ENCODE measurements around the gene LRIT1. TPM values are rescaled to one million over a fixed set of nuclear protein-coding genes. Genes with fewer than 3 reads are reported as not detected.

LRIT1 gene
- total and polyA plus RNA-seq, 2 of the 8 experiments (the other 6 are each of a cell fraction or from before 2014, with no cell fraction given) = 0.03 TPM; not detected in 1

DNA sequence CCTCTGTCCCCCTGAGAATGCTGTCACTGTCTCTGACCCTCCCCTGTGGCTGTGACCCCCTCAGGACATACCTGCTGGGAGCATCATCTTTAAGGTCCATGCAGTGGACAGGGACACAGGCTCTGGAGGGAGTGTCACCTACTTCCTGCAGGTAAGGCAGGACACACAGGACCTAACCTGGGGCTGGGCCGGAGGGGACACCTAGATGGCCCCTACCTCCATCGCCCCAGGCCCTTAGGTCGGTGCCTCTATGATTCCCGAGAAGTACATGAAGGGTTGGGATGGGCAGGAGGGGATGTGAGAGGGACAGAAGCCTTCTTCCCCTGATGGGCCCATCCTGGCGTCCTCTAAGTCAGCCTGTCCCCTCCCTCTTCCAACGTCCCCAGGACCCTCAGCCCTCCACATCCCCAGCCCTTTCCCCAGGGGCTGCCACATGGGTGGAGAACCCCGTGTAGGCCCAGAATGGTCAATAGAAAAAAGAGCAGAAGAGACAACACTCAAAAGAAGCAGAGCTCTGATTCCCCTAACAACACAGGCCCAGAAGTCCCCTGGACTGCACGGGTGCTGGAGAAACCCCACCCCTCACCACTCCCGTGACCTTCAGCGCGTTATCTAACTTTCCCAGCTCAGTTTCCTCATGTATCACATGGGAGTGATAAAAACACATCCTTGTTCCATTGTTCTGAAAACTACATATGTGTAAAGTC lies 40.7 kb downstream of the LRIT1 start:
- POLR2A ChIA-PET (ENCODE audit: partially characterized antibody) = no interaction called here
- no peaks in the 10 kb centered on the region for H3K79me2 ChIP-seq (ENCODE audit: control insufficient read depth in 1 of 2, insufficient read depth in 2 of 2, low read length in 2 of 2)

More for the DNA sequence above, 40.7 kb downstream of the LRIT1 start:
- H3K56ac ChIP-seq (replicated peaks; ENCODE audit: insufficient read length, low read depth, low read length) = no peak overlapping the region
- H3K4me3 ChIP-seq (ENCODE audit: extremely low read depth in 1 of 4, insufficient read depth in 2 of 4, low read depth in 3 of 4, low read length in 4 of 4) = no peak overlapping the region
- H2AFZ ChIP-seq (ENCODE audit: low read length) = no peak overlapping the region
- H3K23ac ChIP-seq (ENCODE audit: insufficient read length) = no peak overlapping the region
- TF ChIP-seq CREB1 (IDR thresholded peaks at IDR 0.05) = no peak
- no peaks in the 10 kb centered on the region for H3K36me3 ChIP-seq (ENCODE audit: control insufficient read depth in 2 of 4, insufficient read depth in 4 of 4, low read length in 3 of 4)
- no peak overlapping the region for H2BK20ac ChIP-seq (ENCODE audit: low read length)
- H4K8ac ChIP-seq (ENCODE audit: extremely low read depth, insufficient read depth, low read length) = peak overlapping the region; percentile 57; the same call in 1 of the 2 replicates
- no peak overlapping the region for H2BK5ac ChIP-seq (ENCODE audit: low read depth, low read length)
- H3K4me1 ChIP-seq (replicated peaks in 1 of 4; ENCODE audit: control insufficient read depth in 3 of 4, insufficient read depth in 4 of 4, low read length in 3 of 4) = no peaks in the 10 kb centered on the region
- H3K9ac ChIP-seq (replicated peaks in 1 of 4; ENCODE audit: extremely low read depth in 1 of 4, low read depth in 3 of 4, low read length in 3 of 4) = no peak overlapping the region
- peaks cover 2 to 12% (median 7%) of the 10 kb centered on the region in 4 experiments; a peak in 6 of 7 replicates for H3K27me3 ChIP-seq (replicated peaks in 1 of 4; ENCODE audit: control insufficient read depth in 3 of 4, extremely low read depth in 1 of 4, insufficient read depth in 3 of 4, low read length in 3 of 4)
- H4K20me1 ChIP-seq (replicated peaks in 1 of 2; ENCODE audit: control insufficient read depth in 1 of 2, insufficient read depth in 2 of 2, low read length in 2 of 2) = peaks cover 0 to 6% of the 10 kb centered on the region in 2 experiments
- no peak overlapping the region for H2BK120ac ChIP-seq (replicated peaks; ENCODE audit: low read depth, low read length)
- WGBS, 2 experiments (ENCODE audit: extremely low coverage in 1 of 2, insufficient coverage in 1 of 2, insufficient read length in 1 of 2, insufficient replicate concordance in 2 of 2, low coverage in 1 of 2, low lambda C conversion rate in 2 of 2, missing lambda C conversion rate in 1 of 2) = 81% methylated on average over 11 of the region's 11 CpGs; no CpG with 5 or more reads in 1 of the 2 experiments
- CTCF ChIA-PET (ENCODE audit: partially characterized antibody) = interaction anchor here (0.7 to 10.8 kb wide), 12 partner anchors 8 to 349 kb away, joined by 3 to 248 read pairs (median 12); partner anchors contain the start of genes CDHR1 and GHITM
- H4K91ac ChIP-seq (replicated peaks; ENCODE audit: insufficient read length, low read length) = no peak overlapping the region
- no peak overlapping the region for H3K4me2 ChIP-seq (ENCODE audit: insufficient read depth in 1 of 2, low read depth in 2 of 2, low read length in 2 of 2)
- H2AK5ac ChIP-seq (ENCODE audit: low read depth, low read length) = no peak overlapping the region
- H3K23me2 ChIP-seq (ENCODE audit: low read depth, low read length) = no peaks in the 10 kb centered on the region
- DNase-seq (ENCODE audit: low read depth in 1 of 2, low spot score in 2 of 2) (no peak), FAIRE-seq (no peak)
- no peak overlapping the region for H3K4ac ChIP-seq (replicated peaks; ENCODE audit: insufficient read length, low read depth, low read length)
- no peak overlapping the region for H3K18ac ChIP-seq (ENCODE audit: extremely low read depth, low read length)
- no peak overlapping the region for H3K14ac ChIP-seq (ENCODE audit: insufficient read length)
- H3K9me3 ChIP-seq (ENCODE audit: insufficient read depth in 2 of 2, low read depth in 1 of 2, low read length in 1 of 2) = no peaks in the 10 kb centered on the region
- no peak overlapping the region for H2BK15ac ChIP-seq (ENCODE audit: low read length)
- H3K79me1 ChIP-seq (ENCODE audit: low read depth, low read length) = no peaks in the 10 kb centered on the region
- H2BK12ac ChIP-seq (ENCODE audit: low read depth, low read length) = no peak overlapping the region
- no peak overlapping the region for H4K5ac ChIP-seq (ENCODE audit: insufficient read length, low read depth, low read length)
- H3K27ac ChIP-seq (ENCODE audit: low read depth, low read length) = no peak overlapping the region
